Lower lobe of right lung (tissue), 2 donors: ENCODE results near the gene MYO9A. TPM values are rescaled to one million over a fixed set of nuclear protein-coding genes. Genes with fewer than 3 reads are reported as not detected.

Source experiments
- ATAC-seq, 2 donors: fragments of 200-7000 bp; cut with Tn5 transposase; one replicate each; pipeline ENCODE4 v1.9.1; 2020 to 2022; ENCODE audit warnings: mild to moderate bottlenecking in 2 of 2, moderate library complexity in 2 of 2
- DNase-seq: peaks from one replicate; pipeline ENCODE4 v3.0.0-alpha.2; 2020
- H3K27ac ChIP-seq: fragments of 200-600 bp; one replicate; pipeline ENCODE4 v1.8.0; 2022
- H3K27me3 ChIP-seq: fragments of 200-600 bp; one replicate; pipeline ENCODE4 v1.8.0; 2022; ENCODE audit warnings: low read depth
- H3K36me3 ChIP-seq: fragments of 200-600 bp; one replicate; pipeline ENCODE4 v1.8.0; 2022; ENCODE audit warnings: mild to moderate bottlenecking
- H3K4me1 ChIP-seq: fragments of 200-600 bp; one replicate; pipeline ENCODE4 v1.8.0; 2022
- H3K4me3 ChIP-seq: fragments of 200-600 bp; one replicate; pipeline ENCODE4 v1.8.0; 2022; ENCODE audit warnings: mild to moderate bottlenecking
- H3K9me3 ChIP-seq: fragments of 200-600 bp; one replicate; pipeline ENCODE4 v1.8.0; 2022
- intact Hi-C: fragments of 100-400 bp; cut with DNase I; formaldehyde crosslinking; loops from one replicate; pipeline ENCODE4 v1.11.0; 2022
- total RNA-seq: library from RNA; stranded (reverse); fragmentation: NEBNext Ultra II Directional; extraction: Animal tissue kit (Norgen Biotek cat#: 25700); gene quantifications from one replicate; pipeline ENCODE4 v1.2.1, GENCODE V29; 2021
- TF ChIP-seq, protein P1 (sequence below): fragments of 200-600 bp; IDR thresholded peaks from one replicate; pipeline ENCODE4 v1.8.0; 2022; ENCODE audit warnings: antibody characterized with exemption, mild to moderate bottlenecking
- donor health status: DM: no; HTN: yes; CAD: no; lungs with severe emphysema.

MYO9A gene
- total RNA-seq, 1 donor from 2014 or later = 73.8 TPM

DNA sequence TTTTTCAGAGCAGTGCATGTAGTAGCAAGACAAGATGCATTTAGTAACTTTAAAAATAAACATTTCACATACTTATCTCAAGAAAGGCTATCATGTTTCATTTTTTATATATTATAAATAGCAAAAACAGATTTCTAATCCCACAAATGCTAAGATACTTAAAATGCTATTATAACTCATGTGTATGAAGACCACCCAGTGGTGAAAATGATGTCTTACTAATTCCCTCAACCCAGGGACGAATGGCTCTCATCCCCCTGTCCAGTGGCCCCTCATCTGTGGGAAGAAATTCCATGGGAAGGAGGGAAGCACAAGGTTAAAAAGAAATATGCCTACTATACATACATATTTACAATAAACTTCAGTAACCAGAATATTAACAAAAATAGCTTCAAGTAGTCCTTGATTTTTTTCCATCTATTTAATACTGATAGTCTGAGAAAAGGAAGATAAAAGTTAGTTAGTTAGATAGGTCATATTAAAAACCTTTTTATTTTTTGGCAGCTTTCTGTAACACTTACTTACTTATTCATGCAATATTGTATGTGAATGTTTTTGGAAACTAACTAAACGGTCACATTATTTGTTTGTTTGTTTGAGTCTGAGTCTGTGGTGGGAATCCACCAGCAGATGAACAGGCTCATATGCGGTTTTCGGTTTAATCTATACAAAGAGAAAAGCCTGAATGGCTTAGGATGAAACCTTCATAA lies 292.8 kb downstream of the MYO9A start:
- Histone ChIP-seq H3K36me3 (peaks cover 57% of the 10 kb centered on the region), H3K27ac (no peak overlapping the region), H3K4me1 (no peaks in the 10 kb centered on the region)

DNA sequence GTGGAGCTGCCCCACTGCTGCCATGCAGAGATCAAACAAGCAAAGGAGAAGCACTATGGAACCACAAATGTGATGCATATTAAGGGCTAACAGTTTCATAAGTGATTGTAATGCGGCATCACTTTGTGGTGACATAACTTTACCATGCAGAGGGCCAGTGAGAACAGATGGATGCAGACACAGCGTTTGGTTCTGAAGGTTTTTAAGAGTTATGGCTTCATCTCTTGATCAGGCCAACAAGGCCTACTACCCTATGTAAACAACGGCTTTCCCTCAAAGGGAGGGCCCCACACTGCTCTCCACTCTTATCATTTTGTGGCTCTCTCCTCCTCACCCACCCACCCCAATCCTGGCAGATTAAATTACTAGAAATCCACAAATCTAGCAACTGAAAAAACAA lies 294.1 kb downstream of the MYO9A start:
- no peaks in the 10 kb centered on the region for H3K27me3 ChIP-seq
- H3K4me3 ChIP-seq = no peak overlapping the region
- peaks cover 43% of the 10 kb centered on the region for H3K9me3 ChIP-seq
- H3K36me3 ChIP-seq = peaks cover 43% of the 10 kb centered on the region
- no peaks in the 10 kb centered on the region for H3K4me1 ChIP-seq
- DNase-seq (no peak), ATAC-seq (no peak)
- intact Hi-C loops = no loop called here
- H3K27ac ChIP-seq = no peak overlapping the region
- TF ChIP-seq, protein P1, sequence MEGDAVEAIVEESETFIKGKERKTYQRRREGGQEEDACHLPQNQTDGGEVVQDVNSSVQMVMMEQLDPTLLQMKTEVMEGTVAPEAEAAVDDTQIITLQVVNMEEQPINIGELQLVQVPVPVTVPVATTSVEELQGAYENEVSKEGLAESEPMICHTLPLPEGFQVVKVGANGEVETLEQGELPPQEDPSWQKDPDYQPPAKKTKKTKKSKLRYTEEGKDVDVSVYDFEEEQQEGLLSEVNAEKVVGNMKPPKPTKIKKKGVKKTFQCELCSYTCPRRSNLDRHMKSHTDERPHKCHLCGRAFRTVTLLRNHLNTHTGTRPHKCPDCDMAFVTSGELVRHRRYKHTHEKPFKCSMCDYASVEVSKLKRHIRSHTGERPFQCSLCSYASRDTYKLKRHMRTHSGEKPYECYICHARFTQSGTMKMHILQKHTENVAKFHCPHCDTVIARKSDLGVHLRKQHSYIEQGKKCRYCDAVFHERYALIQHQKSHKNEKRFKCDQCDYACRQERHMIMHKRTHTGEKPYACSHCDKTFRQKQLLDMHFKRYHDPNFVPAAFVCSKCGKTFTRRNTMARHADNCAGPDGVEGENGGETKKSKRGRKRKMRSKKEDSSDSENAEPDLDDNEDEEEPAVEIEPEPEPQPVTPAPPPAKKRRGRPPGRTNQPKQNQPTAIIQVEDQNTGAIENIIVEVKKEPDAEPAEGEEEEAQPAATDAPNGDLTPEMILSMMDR = no peak

More for the DNA sequence above, 292.8 kb downstream of the MYO9A start:
- H3K9me3 ChIP-seq = peaks cover 37% of the 10 kb centered on the region
- TF ChIP-seq, protein P1 = no peak
- DNase-seq = no peak
- no peak for ATAC-seq
- H3K4me3 ChIP-seq = no peak overlapping the region
- no peaks in the 10 kb centered on the region for H3K27me3 ChIP-seq
- intact Hi-C loops = no loop called here

DNA sequence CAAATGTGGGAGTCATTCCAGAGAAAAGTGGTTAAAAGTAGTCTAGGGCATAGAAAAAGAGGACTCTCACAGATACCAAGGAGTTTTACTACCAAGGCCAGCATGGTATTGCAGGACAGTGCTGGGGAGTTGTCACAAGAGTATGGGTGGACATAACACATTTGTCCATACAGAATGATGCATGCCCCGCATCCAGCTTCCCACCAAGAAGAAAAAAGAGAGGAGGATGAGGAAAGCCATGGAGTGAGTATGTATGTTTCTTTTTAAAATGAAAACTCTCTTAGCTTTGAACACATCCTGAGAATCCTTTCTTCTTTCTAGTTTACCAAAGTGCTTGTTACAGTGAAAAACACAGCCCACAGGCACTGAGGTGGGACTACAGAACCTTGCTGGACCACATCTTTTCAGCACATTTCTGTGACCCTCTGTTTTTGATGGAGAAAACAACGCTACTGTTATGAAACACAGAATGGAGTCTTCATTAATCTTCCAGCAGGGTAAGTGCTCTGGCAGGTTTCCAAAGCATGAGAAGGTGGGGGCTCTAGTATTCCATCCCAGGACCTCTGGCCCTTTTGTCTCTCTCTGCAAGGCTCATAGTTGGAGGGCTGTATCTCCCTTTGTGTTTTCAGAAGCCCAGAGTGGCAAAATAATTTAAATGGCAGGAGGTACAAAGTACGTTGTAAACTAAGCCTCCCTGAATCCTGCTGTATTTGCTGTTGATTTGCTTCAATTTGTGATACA lies 294.9 kb downstream of the MYO9A start:
- TF ChIP-seq, protein P1 = no peak
- no peak for DNase-seq
- no peak for ATAC-seq
- intact Hi-C loops = no loop called here
- Histone ChIP-seq H3K4me1 (no peaks in the 10 kb centered on the region), H3K27me3 (no peaks in the 10 kb centered on the region), H3K4me3 (no peak overlapping the region), H3K27ac (no peak overlapping the region), H3K36me3 (peaks cover 36% of the 10 kb centered on the region), H3K9me3 (peaks cover 43% of the 10 kb centered on the region)

DNA sequence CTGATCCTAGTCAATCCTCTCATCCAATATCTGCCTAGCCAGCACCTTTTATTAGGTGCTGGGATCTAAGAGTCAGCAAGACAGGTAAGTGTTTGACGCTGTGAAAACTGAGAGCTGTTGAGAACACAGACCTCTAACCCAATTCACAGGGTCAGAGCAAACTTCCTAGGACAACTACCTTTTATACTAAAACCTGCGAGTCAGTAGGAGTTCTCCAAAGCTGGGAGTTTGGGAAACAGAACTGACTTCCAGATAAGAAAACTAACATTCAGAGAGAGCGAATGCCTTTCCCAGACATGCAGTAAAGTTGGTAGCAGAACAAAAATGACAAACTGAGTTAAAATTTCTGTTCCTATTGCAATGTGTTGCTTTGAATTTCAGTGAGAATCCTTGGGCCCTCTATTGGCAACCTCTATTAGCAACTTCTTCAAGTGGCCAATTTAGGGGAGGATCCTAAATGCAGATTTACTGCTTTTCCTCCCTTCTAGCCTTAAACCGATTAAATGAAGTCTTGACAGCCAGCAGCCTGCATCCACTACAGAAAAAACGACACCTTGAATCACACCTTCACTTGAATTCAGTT lies 296.3 kb downstream of the MYO9A start:
- DNase-seq = no peak
- no peak overlapping the region for H3K4me3 ChIP-seq

DNA sequence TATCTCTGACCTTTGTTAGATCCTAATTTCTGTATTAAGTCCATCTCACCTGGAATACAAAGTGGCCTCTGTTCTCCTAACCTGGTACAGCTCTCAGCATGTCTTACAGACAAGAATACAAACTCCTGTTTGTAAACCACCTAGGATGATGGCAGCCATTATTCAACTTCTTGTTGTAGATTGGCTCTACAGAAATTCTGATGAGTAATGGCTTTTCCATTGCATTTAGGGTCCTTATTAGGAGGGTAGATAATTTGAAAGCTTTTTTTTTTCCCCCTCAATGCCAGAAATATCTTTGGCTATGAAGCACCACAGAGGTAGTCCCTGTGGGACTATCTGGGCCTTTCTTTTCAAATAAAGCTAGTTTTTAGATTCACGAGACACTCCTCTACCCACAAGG lies 297.8 kb downstream of the MYO9A start:
- H3K9me3 ChIP-seq = peaks cover 43% of the 10 kb centered on the region

More for the DNA sequence above, 296.3 kb downstream of the MYO9A start:
- Histone ChIP-seq H3K36me3 (peaks cover 22% of the 10 kb centered on the region), H3K9me3 (peaks cover 43% of the 10 kb centered on the region), H3K27me3 (no peaks in the 10 kb centered on the region), H3K27ac (no peak overlapping the region), H3K4me1 (no peaks in the 10 kb centered on the region)
- no peak for ATAC-seq
- TF ChIP-seq, protein P1 = no peak
- intact Hi-C loops = no loop called here

More for the DNA sequence above, 297.8 kb downstream of the MYO9A start:
- intact Hi-C loops = no loop called here
- Histone ChIP-seq H3K27me3 (no peaks in the 10 kb centered on the region), H3K4me3 (no peak overlapping the region), H3K4me1 (no peaks in the 10 kb centered on the region), H3K27ac (no peak overlapping the region), H3K36me3 (peaks cover 9% of the 10 kb centered on the region)
- ATAC-seq (no peak), DNase-seq (no peak)
- TF ChIP-seq, protein P1 = no peak
